GM21515 (cell line): ENCODE results near the gene E2F2.

Experiments
- ATAC-seq: cut with Tn5 transposase; IDR thresholded peaks from one replicate; pipeline ENCODE4 v1.9.1; 2021; ENCODE audit not compliant: unreplicated experiment

Gene E2F2

GRCh38 chr1:23466423-23466989 is 64.5 kb downstream of the E2F2 start:
- ATAC-seq: no peak

- no peak for ATAC-seq
Observed at GRCh38 chr1:23463286-23463685, 67.7 kb downstream of the E2F2 start.

- no peak for ATAC-seq
Observed at GRCh38 chr1:23462766-23463165, 68.3 kb downstream of the E2F2 start.

DNA sequence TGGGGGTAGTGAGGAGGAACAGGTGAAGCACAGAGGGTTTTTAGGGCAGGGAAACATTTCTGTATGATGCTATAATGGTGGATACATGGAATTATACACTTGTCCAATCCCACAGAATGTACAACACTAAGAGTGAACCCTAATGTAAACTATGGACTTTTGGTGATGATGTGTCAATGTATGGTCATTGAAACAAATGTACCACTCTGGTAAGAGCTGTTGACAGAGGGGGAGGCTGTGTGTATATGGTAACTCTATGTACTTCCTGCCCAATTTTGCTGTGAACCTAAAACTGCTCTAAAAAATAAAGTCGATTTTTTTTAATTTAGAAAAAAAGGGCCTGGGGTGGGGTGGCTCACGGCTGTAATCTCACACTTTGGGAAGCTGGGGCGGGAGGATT is 70.0 kb downstream of the E2F2 start:
- ATAC-seq: no peak

GRCh38 chr1:23460519-23460918 is 70.5 kb downstream of the E2F2 start:
- ATAC-seq: no peak

DNA sequence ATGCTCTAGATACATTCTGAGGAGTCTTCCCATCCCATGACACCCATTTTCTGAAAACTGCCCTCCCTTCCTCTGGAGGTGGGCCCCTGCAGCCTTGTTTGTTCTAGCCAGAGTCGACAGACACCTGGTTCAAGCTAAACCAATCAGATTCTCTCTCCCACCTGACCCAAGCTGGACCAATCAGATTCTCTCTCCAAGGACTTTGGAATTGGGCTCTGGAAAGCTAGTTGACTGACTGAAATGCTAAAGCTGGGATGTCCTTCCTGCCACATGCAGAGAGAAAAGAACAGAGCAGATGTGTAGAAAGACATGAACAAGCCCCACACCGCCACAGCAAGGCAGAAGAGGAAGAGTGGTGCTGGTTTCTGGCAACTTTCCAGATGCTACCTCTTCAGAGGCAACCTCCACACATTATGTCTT is 71.7 kb downstream of the E2F2 start:
- no peak for ATAC-seq
